LNCaP clone FGC (cell line): ENCODE results near the gene CRISPLD2.
"Not testable (repeated sequence)": the region's sequence is repeated elsewhere in the genome, so short reads cannot be mapped to it uniquely, and the experiment has no call there.

Experiments used
- DNase-seq: peaks from one replicate; pipeline ENCODE4 v3.0.0-alpha.2; 2011; ENCODE audit warnings: low read depth
- H3K4me3 ChIP-seq: 2 replicates; pipeline ENCODE4 v1.5.1; 2011; ENCODE audit warnings: mild to moderate bottlenecking, low read depth, low read length, control low read depth
- TF ChIP-seq, protein P1 (sequence below): IDR thresholded peaks from 2 replicates; pipeline ENCODE4 v1.5.1; 2012; ENCODE audit warnings: mild to moderate bottlenecking; ENCODE audit not compliant: control insufficient read depth, insufficient read depth; ENCODE audit errors: extremely low read depth

The CRISPLD2 gene

DNA sequence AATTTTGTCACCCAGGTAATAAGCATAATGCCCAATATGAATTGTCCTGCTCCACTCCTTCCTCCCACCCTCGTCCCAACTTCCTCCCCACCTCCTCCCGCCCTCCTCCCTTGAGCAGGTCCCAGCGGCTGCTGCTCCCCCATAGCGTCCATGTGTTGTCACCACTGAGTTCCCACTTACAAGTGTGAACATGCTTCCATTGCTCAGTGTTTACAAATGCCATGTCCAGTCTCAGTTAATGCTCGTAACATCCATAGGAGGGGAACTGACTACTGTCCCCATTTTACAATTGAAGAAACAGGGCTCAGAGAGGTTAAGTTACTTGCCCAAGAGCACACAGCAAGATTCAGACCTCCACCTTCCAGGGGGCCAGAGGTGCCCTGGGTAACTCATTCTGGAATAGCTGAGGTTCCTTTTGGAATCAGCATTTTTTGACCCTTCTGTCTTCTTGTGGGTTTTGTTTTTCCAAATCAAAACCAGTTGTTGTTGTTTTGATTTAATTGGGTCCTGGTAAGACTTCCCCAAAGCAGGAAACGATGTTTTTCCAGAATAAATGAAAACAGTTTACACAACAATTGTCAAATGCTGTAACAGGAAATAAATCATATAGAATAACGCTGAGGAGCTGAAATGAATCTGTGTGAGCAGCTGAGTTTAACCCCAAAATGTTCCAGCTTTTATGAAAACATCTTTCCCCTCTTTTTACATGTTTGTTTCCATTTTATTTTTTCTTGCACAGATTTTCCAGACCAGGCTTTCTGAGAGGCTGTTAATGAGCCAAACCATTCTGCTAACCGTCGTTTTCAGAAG lies 117.6 kb downstream of the CRISPLD2 start:
- no peak overlapping the region for H3K4me3 ChIP-seq
- TF ChIP-seq, protein P1, sequence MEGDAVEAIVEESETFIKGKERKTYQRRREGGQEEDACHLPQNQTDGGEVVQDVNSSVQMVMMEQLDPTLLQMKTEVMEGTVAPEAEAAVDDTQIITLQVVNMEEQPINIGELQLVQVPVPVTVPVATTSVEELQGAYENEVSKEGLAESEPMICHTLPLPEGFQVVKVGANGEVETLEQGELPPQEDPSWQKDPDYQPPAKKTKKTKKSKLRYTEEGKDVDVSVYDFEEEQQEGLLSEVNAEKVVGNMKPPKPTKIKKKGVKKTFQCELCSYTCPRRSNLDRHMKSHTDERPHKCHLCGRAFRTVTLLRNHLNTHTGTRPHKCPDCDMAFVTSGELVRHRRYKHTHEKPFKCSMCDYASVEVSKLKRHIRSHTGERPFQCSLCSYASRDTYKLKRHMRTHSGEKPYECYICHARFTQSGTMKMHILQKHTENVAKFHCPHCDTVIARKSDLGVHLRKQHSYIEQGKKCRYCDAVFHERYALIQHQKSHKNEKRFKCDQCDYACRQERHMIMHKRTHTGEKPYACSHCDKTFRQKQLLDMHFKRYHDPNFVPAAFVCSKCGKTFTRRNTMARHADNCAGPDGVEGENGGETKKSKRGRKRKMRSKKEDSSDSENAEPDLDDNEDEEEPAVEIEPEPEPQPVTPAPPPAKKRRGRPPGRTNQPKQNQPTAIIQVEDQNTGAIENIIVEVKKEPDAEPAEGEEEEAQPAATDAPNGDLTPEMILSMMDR, result no peak
- no peak for DNase-seq

DNA sequence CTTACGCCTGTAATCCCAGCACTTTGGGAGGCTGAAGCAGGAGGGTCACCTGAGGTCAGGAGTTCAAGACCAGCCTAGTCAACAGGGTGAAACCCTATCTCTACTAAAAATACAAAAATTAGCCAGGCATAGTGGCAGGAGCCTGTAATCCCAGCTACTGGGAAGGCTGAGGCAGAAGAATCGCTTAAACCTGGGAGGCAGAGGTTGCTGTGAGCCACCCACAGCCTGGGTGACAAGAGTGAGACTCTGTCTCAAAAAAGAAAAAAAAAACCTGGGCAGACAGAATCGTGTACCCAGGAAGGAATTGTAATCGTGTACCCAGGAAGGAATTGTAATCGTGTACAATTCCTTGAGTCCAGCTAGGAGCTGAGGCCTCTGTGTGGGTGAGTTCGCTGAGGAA lies 118.8 kb downstream of the CRISPLD2 start:
- not testable (repeated sequence) for DNase-seq, H3K4me3 ChIP-seq

DNA sequence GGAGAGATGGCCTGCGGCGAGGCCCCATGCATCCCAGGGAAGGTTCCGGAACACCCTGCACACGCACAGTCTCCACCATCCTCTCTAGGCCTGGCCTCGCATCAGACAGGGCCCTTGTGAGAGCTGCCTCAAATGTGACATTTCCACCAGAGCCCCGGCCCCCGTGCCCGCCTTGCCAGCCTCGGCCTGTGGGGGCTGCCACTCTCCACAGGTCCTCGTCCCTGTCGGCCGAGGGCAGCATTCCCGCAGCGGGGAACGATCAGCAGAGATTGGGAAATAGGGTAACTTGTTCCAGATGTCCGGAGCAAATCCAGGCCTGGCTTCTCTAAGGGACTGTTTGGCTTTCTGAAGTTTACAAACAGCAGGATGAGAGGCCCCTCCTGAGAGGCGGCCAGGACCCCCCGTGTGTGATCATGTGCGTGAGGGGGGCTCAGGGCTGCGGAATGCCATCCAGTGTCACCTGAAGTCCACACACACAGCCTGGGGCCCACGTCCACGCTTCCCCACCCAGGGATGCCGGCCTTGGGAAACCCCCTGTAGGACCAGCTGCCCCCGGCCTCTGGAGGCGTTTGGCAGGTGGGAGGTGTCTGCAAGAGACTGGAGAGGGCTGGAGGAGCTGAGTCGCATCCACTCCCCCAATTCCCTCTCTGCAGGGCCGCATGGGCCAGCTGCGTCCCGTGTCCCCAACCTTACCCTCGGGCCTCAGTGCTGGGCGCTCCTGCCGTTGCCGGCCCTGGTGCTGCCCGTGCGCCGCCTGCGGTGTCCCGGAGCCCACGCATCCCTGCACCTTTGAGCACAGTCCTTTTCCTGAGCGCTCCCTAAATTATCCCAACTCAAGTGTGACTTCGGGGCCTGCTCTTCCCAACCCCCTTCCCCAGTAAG lies 121.1 kb downstream of the CRISPLD2 start:
- TF ChIP-seq, protein P1, result no peak
- no peak for DNase-seq
- no peak overlapping the region for H3K4me3 ChIP-seq

DNA sequence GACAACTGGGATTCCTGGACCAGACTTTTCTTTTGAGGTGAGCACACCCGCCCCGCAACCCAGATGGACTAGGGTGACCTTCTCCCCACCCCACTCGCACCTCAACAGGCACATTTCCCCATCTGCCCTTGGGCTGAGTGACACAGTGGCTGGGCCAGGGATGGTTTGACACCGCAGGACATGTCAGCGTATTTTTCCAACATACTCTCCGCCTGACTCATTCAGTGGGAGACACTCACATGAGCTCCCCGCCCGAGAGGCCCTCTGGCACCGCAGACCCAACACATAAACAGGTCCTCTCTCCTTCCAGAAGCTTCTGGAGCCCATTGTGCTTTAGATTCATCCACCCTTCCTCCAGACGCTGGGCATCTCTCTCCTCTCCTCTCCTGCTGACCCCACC lies 122.1 kb downstream of the CRISPLD2 start:
- no peak overlapping the region for H3K4me3 ChIP-seq
- DNase-seq, result no peak
- TF ChIP-seq, protein P1, result no peak

DNA sequence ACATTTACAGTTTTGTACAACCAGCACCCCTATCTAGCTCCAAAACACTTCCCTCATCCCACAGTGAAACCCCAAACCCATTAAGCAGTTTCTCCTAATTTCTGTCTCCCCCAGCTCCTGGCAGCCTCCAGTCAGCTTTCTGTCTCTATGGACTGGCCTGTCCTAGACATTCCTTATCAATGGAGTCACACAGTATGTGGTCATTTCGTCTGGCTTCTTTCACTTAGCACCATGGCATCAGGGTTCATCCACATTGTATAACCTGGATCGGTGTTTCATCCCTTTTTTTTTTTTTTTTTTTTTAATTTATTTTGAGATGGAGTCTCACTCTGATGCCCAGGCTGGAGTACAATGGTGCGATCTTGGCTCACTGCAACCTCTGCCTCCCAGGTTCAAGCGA lies 123.0 kb downstream of the CRISPLD2 start:
- TF ChIP-seq, protein P1, result no peak
- no peak overlapping the region for H3K4me3 ChIP-seq
- DNase-seq, result no peak

DNA sequence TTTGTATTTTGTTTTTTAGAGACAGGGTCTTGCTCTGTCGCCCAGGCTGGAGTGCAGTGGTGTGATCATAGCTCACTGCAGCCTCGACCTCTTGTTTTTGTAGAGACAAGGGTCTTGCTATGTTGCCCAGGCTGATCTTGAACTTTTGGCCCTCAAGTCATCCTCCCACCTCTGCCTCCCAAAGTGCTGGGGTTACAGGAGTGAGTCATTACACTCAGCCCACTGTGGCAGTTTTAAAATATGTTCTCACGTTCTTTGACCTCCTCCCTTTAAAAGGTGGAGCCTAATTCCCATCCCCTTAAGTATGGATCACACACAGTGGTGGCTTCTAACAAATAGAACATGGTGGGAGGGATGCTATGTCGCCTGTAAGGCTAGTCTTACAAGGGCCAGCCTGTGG lies 123.8 kb downstream of the CRISPLD2 start:
- TF ChIP-seq, protein P1, result no peak
- no peak for DNase-seq
- no peak overlapping the region for H3K4me3 ChIP-seq

DNA sequence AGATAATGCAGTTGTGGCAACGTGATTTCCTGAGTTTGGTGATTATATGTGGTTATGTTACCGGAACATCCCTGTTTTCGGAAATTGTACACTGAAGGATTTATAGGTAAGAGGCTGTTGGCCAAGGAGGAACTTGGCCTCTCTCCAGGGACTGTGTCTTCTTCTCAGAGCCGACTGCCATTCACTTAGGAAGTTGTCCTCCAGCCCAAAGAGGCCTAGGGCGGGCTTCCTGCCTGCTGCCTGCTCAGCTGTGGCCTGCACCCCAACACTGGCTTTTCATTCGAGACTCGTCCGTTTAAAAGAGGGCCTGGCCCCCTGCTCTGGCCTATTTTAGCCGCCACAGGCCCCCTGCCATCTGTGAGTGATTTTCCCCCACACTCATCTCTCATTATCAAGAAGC lies 127.2 kb downstream of the CRISPLD2 start:
- no peak overlapping the region for H3K4me3 ChIP-seq
- peak; percentile 78 for DNase-seq
- TF ChIP-seq, protein P1, result no peak
